Measurements from ENCODE around the gene VAPB. TPM values are rescaled to one million over a fixed set of nuclear protein-coding genes. Genes with fewer than 3 reads are reported as not detected.

The VAPB gene
- total RNA-seq, 1 experiment from 2014 or later, result 82.4 TPM

GRCh38 chr20:58448958-58449357, 59.9 kb downstream of the VAPB start:
- no peaks in the 10 kb centered on the region for H3K4me1 Mint-ChIP-seq (ENCODE audit: low read depth, unreplicated experiment)
- no peak overlapping the region for H3K4me3 Mint-ChIP-seq (ENCODE audit: low read depth, unreplicated experiment)
- CTCF ChIA-PET, result no interaction called here
- peaks cover 15% of the 10 kb centered on the region for H3K36me3 Mint-ChIP-seq (ENCODE audit: insufficient read depth, unreplicated experiment)
- BruUV-seq (replicated peaks), result no TSS peak
- no peaks in the 10 kb centered on the region for H3K27me3 Mint-ChIP-seq (ENCODE audit: unreplicated experiment)
- peaks cover 2% of the 10 kb centered on the region for H3K9me3 Mint-ChIP-seq (ENCODE audit: low read depth, unreplicated experiment)
- no peak for DNase-seq
- no peak overlapping the region for H3K27ac Mint-ChIP-seq (ENCODE audit: unreplicated experiment)
- intact Hi-C loops (cut with micrococcal nuclease; ENCODE audit: unreplicated experiment), result no loop called here
- TF ChIP-seq CTCF (IDR thresholded peaks at IDR 0.05; ENCODE audit: unreplicated experiment), result no peak

- BruUV-seq (replicated peaks), result no TSS peak
- no peaks in the 10 kb centered on the region for H3K4me1 Mint-ChIP-seq (ENCODE audit: low read depth, unreplicated experiment)
- DNase-seq, result no peak
- no peak overlapping the region for H3K27ac Mint-ChIP-seq (ENCODE audit: unreplicated experiment)
- intact Hi-C loops (cut with micrococcal nuclease; ENCODE audit: unreplicated experiment), result no loop called here
- CTCF ChIA-PET, result no interaction called here
- no peak for TF ChIP-seq CTCF (IDR thresholded peaks at IDR 0.05; ENCODE audit: unreplicated experiment)
- H3K4me3 Mint-ChIP-seq (ENCODE audit: low read depth, unreplicated experiment), result no peak overlapping the region
- H3K27me3 Mint-ChIP-seq (ENCODE audit: unreplicated experiment), result no peaks in the 10 kb centered on the region
- peaks cover 10% of the 10 kb centered on the region for H3K36me3 Mint-ChIP-seq (ENCODE audit: insufficient read depth, unreplicated experiment)
- peaks cover 9% of the 10 kb centered on the region for H3K9me3 Mint-ChIP-seq (ENCODE audit: low read depth, unreplicated experiment)
These were observed 60.7 kb downstream of the VAPB start for GRCh38 chr20:58449681-58450221.

GRCh38 chr20:58450254-58450653, 61.2 kb downstream of the VAPB start:
- no peak for TF ChIP-seq CTCF (IDR thresholded peaks at IDR 0.05; ENCODE audit: unreplicated experiment)
- Mint-ChIP-seq H3K27me3 (ENCODE audit: unreplicated experiment) (no peaks in the 10 kb centered on the region), H3K4me3 (ENCODE audit: low read depth, unreplicated experiment) (no peak overlapping the region), H3K36me3 (ENCODE audit: insufficient read depth, unreplicated experiment) (peaks cover 5% of the 10 kb centered on the region), H3K9me3 (ENCODE audit: low read depth, unreplicated experiment) (peaks cover 11% of the 10 kb centered on the region), H3K27ac (ENCODE audit: unreplicated experiment) (no peak overlapping the region), H3K4me1 (ENCODE audit: low read depth, unreplicated experiment) (no peaks in the 10 kb centered on the region)
- CTCF ChIA-PET, result no interaction called here
- no peak for DNase-seq
- BruUV-seq (replicated peaks), result no TSS peak
- intact Hi-C loops (cut with micrococcal nuclease; ENCODE audit: unreplicated experiment), result no loop called here

GRCh38 chr20:58452667-58453255, 63.7 kb downstream of the VAPB start:
- CTCF ChIA-PET, result interaction anchor here (0.5 kb wide), 1 partner anchor 22 kb away, joined by 3 read pairs; no protein-coding TSS in a partner anchor
- H3K9me3 Mint-ChIP-seq (ENCODE audit: low read depth, unreplicated experiment), result peaks cover 13% of the 10 kb centered on the region
- no peak for DNase-seq
- H3K4me3 Mint-ChIP-seq (ENCODE audit: low read depth, unreplicated experiment), result no peak overlapping the region
- no peaks in the 10 kb centered on the region for H3K27me3 Mint-ChIP-seq (ENCODE audit: unreplicated experiment)
- intact Hi-C loops (cut with micrococcal nuclease; ENCODE audit: unreplicated experiment), result no loop called here
- no peaks in the 10 kb centered on the region for H3K4me1 Mint-ChIP-seq (ENCODE audit: low read depth, unreplicated experiment)
- no peaks in the 10 kb centered on the region for H3K36me3 Mint-ChIP-seq (ENCODE audit: insufficient read depth, unreplicated experiment)
- no peak for TF ChIP-seq CTCF (IDR thresholded peaks at IDR 0.05; ENCODE audit: unreplicated experiment)
- BruUV-seq (replicated peaks), result no TSS peak
- H3K27ac Mint-ChIP-seq (ENCODE audit: unreplicated experiment), result no peak overlapping the region
